OCI-LY3 (cell line): ENCODE measurements around the gene SDSL.

Experiments
- H2AFZ ChIP-seq: fragments of 200-600, 300-600 bp; shearing (Covaris generic); 2 replicates; pipeline ENCODE4 v1.6.0; 2014; ENCODE audit warnings: antibody characterized with exemption, low read depth, low read length
- H3K27ac ChIP-seq: fragments of 200-600, 300-600 bp; sonication (generic); 2 replicates; pipeline ENCODE4 v1.5.1; 2014; ENCODE audit warnings: mild to moderate bottlenecking, low read length, moderate library complexity, mixed read lengths
- H3K27me3 ChIP-seq: fragments of 200-600, 300-600 bp; sonication (generic); 2 replicates; pipeline ENCODE4 v1.6.1; 2014; ENCODE audit warnings: low read depth, low read length, mixed read lengths
- H3K36me3 ChIP-seq: fragments of 200-600, 300-600 bp; sonication (generic); replicated peaks from 2 replicates; pipeline ENCODE3; 2014; ENCODE audit warnings: low read depth, low read length, mixed read lengths
- H3K4me1 ChIP-seq: fragments of 300-600, 200-600 bp; sonication (generic); 2 replicates; pipeline ENCODE4 v1.6.1; 2014; ENCODE audit warnings: low read length, mixed read lengths
- H3K4me2 ChIP-seq: fragments of 200-600, 300-600 bp; sonication (generic); 2 replicates; pipeline ENCODE4 v1.6.1; 2014; ENCODE audit warnings: low read length, mixed read lengths
- H3K4me3 ChIP-seq: fragments of 300-600, 200-600 bp; sonication (generic); 2 replicates; pipeline ENCODE4 v1.5.1; 2014; ENCODE audit warnings: antibody characterized with exemption, mild to moderate bottlenecking, low read length, moderate library complexity
- H3K79me2 ChIP-seq: fragments of 300-600, 200-600 bp; shearing (Covaris generic); 2 replicates; pipeline ENCODE4 v1.6.1; 2014; ENCODE audit warnings: mild to moderate bottlenecking, low read length, mixed read lengths
- H3K9ac ChIP-seq: fragments of 300-600, 200-600 bp; shearing (Covaris generic); 2 replicates; pipeline ENCODE4 v1.6.0; 2014; ENCODE audit warnings: mild to moderate bottlenecking, low read length, moderate library complexity
- H3K9me3 ChIP-seq: fragments of 200-600, 300-600 bp; shearing (Covaris generic); 2 replicates; pipeline ENCODE4 v1.6.1; 2014; ENCODE audit warnings: low read length, mixed read lengths; ENCODE audit not compliant: insufficient read depth
- H4K20me1 ChIP-seq: fragments of 200-600, 300-600 bp; sonication (generic); 2 replicates; pipeline ENCODE4 v1.6.1; 2016; ENCODE audit warnings: low read length, mixed read lengths; ENCODE audit not compliant: insufficient read depth
- CTCF ChIP-seq: fragments of 200-600, 300-600 bp; sonication (generic); IDR thresholded peaks from 2 replicates; pipeline ENCODE4 v1.5.1; 2014; ENCODE audit warnings: antibody characterized with exemption, low read length, low read depth
- EZH2phosphoT487 ChIP-seq: fragments of 200-600 bp; shearing (Covaris generic); IDR thresholded peaks from 2 replicates; pipeline ENCODE4 v1.6.1; 2018; ENCODE audit warnings: antibody characterized with exemption, mixed run types, low read depth

SDSL gene

GRCh38 chr12:113465808-113466453 lies 43.8 kb downstream of the SDSL start:
- Histone ChIP-seq H3K9ac (no peak overlapping the region), H3K4me2 (no peak overlapping the region), H3K27me3 (no peaks in the 10 kb centered on the region), H4K20me1 (no peaks in the 10 kb centered on the region), H3K9me3 (no peaks in the 10 kb centered on the region), H3K79me2 (no peaks in the 10 kb centered on the region), H3K36me3 (no peaks in the 10 kb centered on the region), H3K4me3 (no peak overlapping the region), H3K4me1 (no peaks in the 10 kb centered on the region), H2AFZ (no peak overlapping the region), H3K27ac (no peak overlapping the region)
- TF ChIP-seq CTCF (no peak), EZH2phosphoT487 (no peak)

- H3K27me3 ChIP-seq, result no peaks in the 10 kb centered on the region
- H3K9me3 ChIP-seq, result no peaks in the 10 kb centered on the region
- H3K9ac ChIP-seq, result no peak overlapping the region
- H4K20me1 ChIP-seq, result no peaks in the 10 kb centered on the region
- TF ChIP-seq EZH2phosphoT487, result no peak
- TF ChIP-seq CTCF, result no peak
- H2AFZ ChIP-seq, result no peak overlapping the region
- H3K36me3 ChIP-seq, result no peaks in the 10 kb centered on the region
- no peaks in the 10 kb centered on the region for H3K4me1 ChIP-seq
- no peak overlapping the region for H3K27ac ChIP-seq
- H3K4me3 ChIP-seq, result no peak overlapping the region
- no peaks in the 10 kb centered on the region for H3K79me2 ChIP-seq
- H3K4me2 ChIP-seq, result no peak overlapping the region
Measured at GRCh38 chr12:113466454-113467141, 44.4 kb downstream of the SDSL start.

- H3K4me2 ChIP-seq, result no peak overlapping the region
- no peaks in the 10 kb centered on the region for H4K20me1 ChIP-seq
- no peak overlapping the region for H2AFZ ChIP-seq
- H3K4me1 ChIP-seq, result no peaks in the 10 kb centered on the region
- TF ChIP-seq CTCF, result no peak
- H3K4me3 ChIP-seq, result no peak overlapping the region
- no peak overlapping the region for H3K9ac ChIP-seq
- no peaks in the 10 kb centered on the region for H3K27me3 ChIP-seq
- no peaks in the 10 kb centered on the region for H3K9me3 ChIP-seq
- H3K36me3 ChIP-seq, result no peaks in the 10 kb centered on the region
- H3K27ac ChIP-seq, result no peak overlapping the region
- no peaks in the 10 kb centered on the region for H3K79me2 ChIP-seq
Measured at GRCh38 chr12:113467142-113467501, 44.9 kb downstream of the SDSL start.

GRCh38 chr12:113467502-113468364 lies 45.6 kb downstream of the SDSL start:
- Histone ChIP-seq H3K4me3 (no peak overlapping the region), H4K20me1 (no peaks in the 10 kb centered on the region), H3K9me3 (no peaks in the 10 kb centered on the region), H3K9ac (no peak overlapping the region), H2AFZ (no peak overlapping the region), H3K27ac (no peak overlapping the region), H3K27me3 (no peaks in the 10 kb centered on the region), H3K4me2 (no peak overlapping the region), H3K79me2 (no peaks in the 10 kb centered on the region), H3K36me3 (no peaks in the 10 kb centered on the region), H3K4me1 (no peaks in the 10 kb centered on the region)
- no peak for TF ChIP-seq CTCF
- no peak for TF ChIP-seq EZH2phosphoT487
